ENCODE data around the gene NXPH4. TPM values are rescaled to one million over a fixed set of nuclear protein-coding genes. Genes with fewer than 3 reads are reported as not detected.

The NXPH4 gene
- total RNA-seq, 2 donors from 2014 or later = 0.27 TPM; not detected in 1

DNA sequence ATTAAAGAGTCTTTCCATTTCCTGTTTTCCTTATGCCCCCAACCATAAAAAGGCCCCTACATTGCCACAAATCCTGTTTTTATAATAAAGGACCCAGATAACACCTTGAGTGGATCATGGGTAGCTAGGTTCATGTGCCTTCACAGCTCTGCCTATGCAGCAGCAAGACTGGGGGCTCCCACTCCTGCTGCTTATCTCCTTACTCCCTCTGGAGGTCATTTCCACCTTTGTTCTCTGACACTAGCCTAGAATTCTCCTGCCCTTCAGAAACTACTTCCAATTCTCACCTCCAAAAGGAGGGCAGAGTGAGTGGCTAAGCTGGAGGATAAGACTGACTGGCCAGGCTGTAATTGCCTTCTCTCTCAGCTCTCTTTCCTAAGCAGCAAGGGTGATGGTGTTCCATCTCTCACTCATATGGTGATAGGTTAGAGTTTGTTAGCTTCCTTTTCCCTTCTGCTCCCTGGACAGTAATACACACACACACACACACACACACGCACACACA, 54.4 kb downstream of the NXPH4 start:
- Histone ChIP-seq H3K36me3 (peaks cover 12% of the 10 kb centered on the region), H3K4me1 (no peaks in the 10 kb centered on the region), H3K27ac (no peak overlapping the region), H3K4me3 (no peak overlapping the region), H3K27me3 (no peaks in the 10 kb centered on the region), H3K9me3 (no peaks in the 10 kb centered on the region), H3K9ac (ENCODE audit: low read depth in 2 of 2, low read length in 2 of 2) (no peak overlapping the region)
- TF ChIP-seq, protein P1, sequence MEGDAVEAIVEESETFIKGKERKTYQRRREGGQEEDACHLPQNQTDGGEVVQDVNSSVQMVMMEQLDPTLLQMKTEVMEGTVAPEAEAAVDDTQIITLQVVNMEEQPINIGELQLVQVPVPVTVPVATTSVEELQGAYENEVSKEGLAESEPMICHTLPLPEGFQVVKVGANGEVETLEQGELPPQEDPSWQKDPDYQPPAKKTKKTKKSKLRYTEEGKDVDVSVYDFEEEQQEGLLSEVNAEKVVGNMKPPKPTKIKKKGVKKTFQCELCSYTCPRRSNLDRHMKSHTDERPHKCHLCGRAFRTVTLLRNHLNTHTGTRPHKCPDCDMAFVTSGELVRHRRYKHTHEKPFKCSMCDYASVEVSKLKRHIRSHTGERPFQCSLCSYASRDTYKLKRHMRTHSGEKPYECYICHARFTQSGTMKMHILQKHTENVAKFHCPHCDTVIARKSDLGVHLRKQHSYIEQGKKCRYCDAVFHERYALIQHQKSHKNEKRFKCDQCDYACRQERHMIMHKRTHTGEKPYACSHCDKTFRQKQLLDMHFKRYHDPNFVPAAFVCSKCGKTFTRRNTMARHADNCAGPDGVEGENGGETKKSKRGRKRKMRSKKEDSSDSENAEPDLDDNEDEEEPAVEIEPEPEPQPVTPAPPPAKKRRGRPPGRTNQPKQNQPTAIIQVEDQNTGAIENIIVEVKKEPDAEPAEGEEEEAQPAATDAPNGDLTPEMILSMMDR (IDR thresholded peaks at IDR 0.05) = no peak
- DNase-seq = no peak
- intact Hi-C loops (cut with DNase I) = no loop called here

GRCh38 chr12:57272337-57273151, 56.0 kb downstream of the NXPH4 start:
- intact Hi-C loops (cut with DNase I) = no loop called here
- TF ChIP-seq, protein P1 (IDR thresholded peaks at IDR 0.05) = no peak

GRCh38 chr12:57273516-57273915, 56.9 kb downstream of the NXPH4 start:
- H3K36me3 ChIP-seq = peaks cover 4% of the 10 kb centered on the region

More at GRCh38 chr12:57272337-57273151, 56.0 kb downstream of the NXPH4 start:
- Histone ChIP-seq H3K27me3 (no peaks in the 10 kb centered on the region), H3K36me3 (peaks cover 12% of the 10 kb centered on the region), H3K27ac (no peak overlapping the region), H3K9ac (ENCODE audit: low read depth in 2 of 2, low read length in 2 of 2) (no peak overlapping the region), H3K9me3 (no peaks in the 10 kb centered on the region), H3K4me3 (no peak overlapping the region), H3K4me1 (no peaks in the 10 kb centered on the region)
- no peak for DNase-seq

More at GRCh38 chr12:57273516-57273915, 56.9 kb downstream of the NXPH4 start:
- intact Hi-C loops (cut with DNase I) = no loop called here
- Histone ChIP-seq H3K27me3 (no peaks in the 10 kb centered on the region), H3K4me1 (no peaks in the 10 kb centered on the region), H3K27ac (no peak overlapping the region), H3K9me3 (no peaks in the 10 kb centered on the region), H3K9ac (ENCODE audit: low read depth in 2 of 2, low read length in 2 of 2) (no peak overlapping the region), H3K4me3 (no peak overlapping the region)
- no peak for DNase-seq
- TF ChIP-seq, protein P1 (IDR thresholded peaks at IDR 0.05) = no peak

Small RNA genes within 50 kb of the gene (microRNA-seq; reads per million reads assigned to microRNA genes)
- 6.1 reads per million, percentile 3 among the genes with 10 or more reads in this experiment for gene MIR1228

Other genes with a start within 250 kb of the NXPH4 start
- 1 to 10 TPM; 3.7 to 5.7 TPM for gene ZBTB39, start 210.2 kb upstream of the NXPH4 start, total RNA-seq
- 1 to 10 TPM; 1.9 TPM for gene TAC3, start 200.3 kb upstream of the NXPH4 start, total RNA-seq
- 100 to 1,000 TPM; 261 to 273 TPM for gene MYO1A, start 166.7 kb upstream of the NXPH4 start, total RNA-seq
- gene NEMP1, start 138.0 kb upstream of the NXPH4 start, total RNA-seq = 10 to 100 TPM in 1 of 2 donors, 1 to 10 TPM in 1; 7.3 to 21.1 TPM
- gene NAB2, start 127.7 kb upstream of the NXPH4 start, total RNA-seq = 1 to 10 TPM; 4.8 to 7.0 TPM
- gene STAT6, start 105.4 kb upstream of the NXPH4 start, total RNA-seq = 100 to 1,000 TPM; 161 to 181 TPM
- gene LRP1, start 88.3 kb upstream of the NXPH4 start, total RNA-seq = 100 to 1,000 TPM; 107 to 123 TPM
- gene LRP1-AS, start 69.2 kb upstream of the NXPH4 start, total RNA-seq = not detected
- 100 to 1,000 TPM in 1 of 2 donors, 10 to 100 TPM in 1; 69.4 to 160 TPM for gene SHMT2, start 12.9 kb downstream of the NXPH4 start, total RNA-seq
- 1 to 10 TPM; 1.9 to 2.7 TPM for gene STAC3, start 34.4 kb downstream of the NXPH4 start, total RNA-seq
- 10 to 100 TPM; 41.0 to 60.4 TPM for gene R3HDM2, start 214.2 kb downstream of the NXPH4 start, total RNA-seq
- not detected for gene INHBC, start 218.0 kb downstream of the NXPH4 start, total RNA-seq
- under 1 TPM in 1 of 2 donors, not detected in 1; 0.22 TPM for gene INHBE, start 238.5 kb downstream of the NXPH4 start, total RNA-seq
- 1 to 10 TPM; 1.4 to 2.0 TPM for gene GLI1, start 243.0 kb downstream of the NXPH4 start, total RNA-seq